PC-3 (cell line): ENCODE data around the gene MAG.

Experiments
- CTCF ChIP-seq: fragments of 300-600 bp; sonication (generic); conservative IDR thresholded peaks from 2 replicates; pipeline ENCODE4 v1.5.1; 2017; ENCODE audit warnings: antibody characterized with exemption, low read depth, mild to moderate bottlenecking, low read length
- EZH2 ChIP-seq: fragments of 300-600 bp; sonication (generic); IDR thresholded peaks from one replicate; pipeline ENCODE4 v1.6.1; 2017; ENCODE audit warnings: antibody characterized with exemption, mild to moderate bottlenecking, low read length; ENCODE audit not compliant: unreplicated experiment
- EZH2phosphoT487 ChIP-seq: fragments of 300-600 bp; sonication (generic); IDR thresholded peaks from 2 replicates; pipeline ENCODE4 v1.6.1; 2018; ENCODE audit warnings: mild to moderate bottlenecking, antibody characterized with exemption, low read length, borderline replicate concordance

- TF ChIP-seq CTCF (no peak), EZH2phosphoT487 (no peak), EZH2 (no peak)
Observed at GRCh38 chr19:35254341-35255297, 37.3 kb upstream of the MAG start.
